ENCODE results near the gene PCLO. TPM values are rescaled to one million over a fixed set of nuclear protein-coding genes. Genes with fewer than 3 reads are reported as not detected.

PCLO gene
- polyA plus RNA-seq, 2 of the 4 experiments (the other 2 are of a cell fraction): 0.41 to 1.1 TPM

DNA sequence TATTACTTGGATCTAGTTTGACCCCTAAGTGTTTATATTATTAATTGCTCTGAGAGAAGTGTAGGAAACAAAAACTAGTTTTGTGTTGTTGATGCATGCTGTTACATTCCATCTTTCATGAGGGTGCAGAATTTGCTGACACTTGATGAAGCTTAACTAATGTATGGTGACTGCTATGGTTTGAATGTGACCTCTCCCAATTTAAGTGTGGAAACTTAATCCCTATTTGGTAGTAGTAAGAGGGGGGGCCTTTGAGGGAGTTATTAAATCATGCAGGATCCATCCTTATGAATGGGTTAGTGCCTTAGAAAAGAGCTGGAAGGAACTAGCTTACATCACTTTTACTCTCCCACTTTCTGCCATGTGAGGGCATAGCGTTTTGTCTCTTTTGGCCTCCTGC is 142.5 kb downstream of the PCLO start (continued):
- TF ChIP-seq, protein P1, sequence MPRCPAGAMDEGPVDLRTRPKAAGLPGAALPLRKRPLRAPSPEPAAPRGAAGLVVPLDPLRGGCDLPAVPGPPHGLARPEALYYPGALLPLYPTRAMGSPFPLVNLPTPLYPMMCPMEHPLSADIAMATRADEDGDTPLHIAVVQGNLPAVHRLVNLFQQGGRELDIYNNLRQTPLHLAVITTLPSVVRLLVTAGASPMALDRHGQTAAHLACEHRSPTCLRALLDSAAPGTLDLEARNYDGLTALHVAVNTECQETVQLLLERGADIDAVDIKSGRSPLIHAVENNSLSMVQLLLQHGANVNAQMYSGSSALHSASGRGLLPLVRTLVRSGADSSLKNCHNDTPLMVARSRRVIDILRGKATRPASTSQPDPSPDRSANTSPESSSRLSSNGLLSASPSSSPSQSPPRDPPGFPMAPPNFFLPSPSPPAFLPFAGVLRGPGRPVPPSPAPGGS (IDR thresholded peaks at IDR 0.05): no peak
- TF ChIP-seq ZNF302 (CRISPR knock-in tag; IDR thresholded peaks at IDR 0.05) (no peak), PHF8 (IDR thresholded peaks at IDR 0.05; ENCODE audit: borderline replicate concordance, low read depth) (no peak), FOXS1 (CRISPR knock-in tag; IDR thresholded peaks at IDR 0.05) (no peak), CBX8 (IDR thresholded peaks at IDR 0.05) (no peak), MYC (IDR thresholded peaks at IDR 0.05; ENCODE audit: borderline replicate concordance, low read length) (no peak), HOXB13 (CRISPR knock-in tag; IDR thresholded peaks at IDR 0.05; ENCODE audit: low read depth) (no peak), JUNB (IDR thresholded peaks at IDR 0.05) (no peak), NFE2L2 (conservative IDR thresholded peaks at IDR 0.05; ENCODE audit: low read length) (no peak), KDM1A (IDR thresholded peaks at IDR 0.05; ENCODE audit: low read depth) (no peak)

DNA sequence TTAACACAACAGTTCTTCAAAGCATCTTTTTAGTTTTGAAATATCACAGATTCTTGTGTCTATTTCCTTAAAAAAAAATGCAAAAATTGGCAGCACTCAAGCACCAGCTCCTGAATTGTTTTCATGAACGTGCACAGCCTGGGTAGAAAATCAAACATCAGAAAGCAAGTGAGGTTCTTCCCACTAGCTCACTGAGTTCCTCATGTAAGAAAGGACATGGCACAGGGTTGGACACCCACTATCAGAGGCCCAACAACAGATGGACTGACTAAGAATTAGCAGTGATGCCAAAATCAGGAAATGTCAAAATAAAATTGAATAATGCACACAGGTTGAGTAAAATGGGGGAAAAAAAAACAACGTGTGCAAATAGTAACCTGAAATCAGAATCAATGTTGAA is 146.8 kb downstream of the PCLO start:
- TF ChIP-seq, protein P2, sequence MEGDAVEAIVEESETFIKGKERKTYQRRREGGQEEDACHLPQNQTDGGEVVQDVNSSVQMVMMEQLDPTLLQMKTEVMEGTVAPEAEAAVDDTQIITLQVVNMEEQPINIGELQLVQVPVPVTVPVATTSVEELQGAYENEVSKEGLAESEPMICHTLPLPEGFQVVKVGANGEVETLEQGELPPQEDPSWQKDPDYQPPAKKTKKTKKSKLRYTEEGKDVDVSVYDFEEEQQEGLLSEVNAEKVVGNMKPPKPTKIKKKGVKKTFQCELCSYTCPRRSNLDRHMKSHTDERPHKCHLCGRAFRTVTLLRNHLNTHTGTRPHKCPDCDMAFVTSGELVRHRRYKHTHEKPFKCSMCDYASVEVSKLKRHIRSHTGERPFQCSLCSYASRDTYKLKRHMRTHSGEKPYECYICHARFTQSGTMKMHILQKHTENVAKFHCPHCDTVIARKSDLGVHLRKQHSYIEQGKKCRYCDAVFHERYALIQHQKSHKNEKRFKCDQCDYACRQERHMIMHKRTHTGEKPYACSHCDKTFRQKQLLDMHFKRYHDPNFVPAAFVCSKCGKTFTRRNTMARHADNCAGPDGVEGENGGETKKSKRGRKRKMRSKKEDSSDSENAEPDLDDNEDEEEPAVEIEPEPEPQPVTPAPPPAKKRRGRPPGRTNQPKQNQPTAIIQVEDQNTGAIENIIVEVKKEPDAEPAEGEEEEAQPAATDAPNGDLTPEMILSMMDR (IDR thresholded peaks at IDR 0.05): no peak
- TF ChIP-seq PHF8 (IDR thresholded peaks at IDR 0.05; ENCODE audit: borderline replicate concordance, low read depth): no peak
- TF ChIP-seq, protein P3, sequence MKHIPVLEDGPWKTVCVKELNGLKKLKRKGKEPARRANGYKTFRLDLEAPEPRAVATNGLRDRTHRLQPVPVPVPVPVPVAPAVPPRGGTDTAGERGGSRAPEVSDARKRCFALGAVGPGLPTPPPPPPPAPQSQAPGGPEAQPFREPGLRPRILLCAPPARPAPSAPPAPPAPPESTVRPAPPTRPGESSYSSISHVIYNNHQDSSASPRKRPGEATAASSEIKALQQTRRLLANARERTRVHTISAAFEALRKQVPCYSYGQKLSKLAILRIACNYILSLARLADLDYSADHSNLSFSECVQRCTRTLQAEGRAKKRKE (CRISPR knock-in tag; IDR thresholded peaks at IDR 0.05; ENCODE audit: low read depth): no peak
- TF ChIP-seq TP53 (CRISPR knock-in tag; IDR thresholded peaks at IDR 0.05): no peak
- no peak for TF ChIP-seq HOXA7 (CRISPR knock-in tag; IDR thresholded peaks at IDR 0.05)
- TF ChIP-seq BHLHE40 (IDR thresholded peaks at IDR 0.05; ENCODE audit: low read depth, low read length): no peak
- TF ChIP-seq MAFK (IDR thresholded peaks at IDR 0.05; ENCODE audit: partially characterized antibody): no peak
- no peak for TF ChIP-seq EHF (CRISPR knock-in tag; IDR thresholded peaks at IDR 0.05)
- no peak for TF ChIP-seq NPAS2 (CRISPR knock-in tag; IDR thresholded peaks at IDR 0.05; ENCODE audit: borderline replicate concordance)
- POLR2A ChIA-PET: no interaction called here
- CTCF ChIA-PET: no interaction called here
- no peaks in the 10 kb centered on the region for H3K4me1 ChIP-seq
- FAIRE-seq: no peak
- no peak overlapping the region for H3K27ac ChIP-seq
- no peak for DNase-seq (ENCODE audit: low read depth in 1 of 2, low spot score in 1 of 2)
- WGBS (ENCODE audit: missing lambda C conversion rate): 23% methylated on average over 2 of the region's 2 CpGs
- ATAC-seq: no peak
- no peak overlapping the region for H3K4me2 ChIP-seq
- no peaks in the 10 kb centered on the region for H3K9me3 ChIP-seq
- H3K4me3 ChIP-seq: no peak overlapping the region

DNA sequence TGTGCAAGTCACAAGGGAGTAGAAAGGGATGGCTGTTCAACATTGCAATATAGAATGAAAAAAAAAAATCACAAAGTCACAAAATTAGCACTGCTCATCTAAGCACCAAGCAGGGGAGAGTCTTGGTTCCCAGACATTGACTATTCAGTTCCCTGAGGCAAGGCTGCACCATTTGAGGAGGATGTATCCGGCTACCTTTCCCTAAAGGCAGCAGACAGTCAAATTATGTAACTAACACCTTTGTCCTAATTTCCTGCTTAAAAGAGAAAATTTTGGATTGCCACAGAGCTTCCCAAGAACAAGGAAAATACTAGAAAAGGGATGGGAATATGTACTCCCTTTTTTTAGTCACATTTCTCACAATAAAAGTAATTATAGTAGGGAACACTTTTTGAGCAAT is 148.1 kb downstream of the PCLO start:
- no peak for DNase-seq (ENCODE audit: low read depth in 1 of 2, low spot score in 1 of 2)
- ChIA-PET POLR2A (no interaction called here), CTCF (no interaction called here)
- no peak for FAIRE-seq
- Histone ChIP-seq H3K4me1 (no peaks in the 10 kb centered on the region), H3K4me3 (no peak overlapping the region), H3K27ac (no peak overlapping the region), H3K4me2 (no peak overlapping the region), H3K9me3 (no peaks in the 10 kb centered on the region)
- WGBS (ENCODE audit: missing lambda C conversion rate): 71% methylated on average over 1 of the region's 1 CpG
- ATAC-seq: no peak
- TF ChIP-seq RARB (CRISPR knock-in tag; IDR thresholded peaks at IDR 0.05): no peak
- TF ChIP-seq ZNF302 (CRISPR knock-in tag; IDR thresholded peaks at IDR 0.05): no peak
- no peak for TF ChIP-seq TFCP2L1 (CRISPR knock-in tag; IDR thresholded peaks at IDR 0.05)
- no peak for TF ChIP-seq RCOR1 (IDR thresholded peaks at IDR 0.05; ENCODE audit: low read depth, low read length)
- TF ChIP-seq, protein P3 (CRISPR knock-in tag; IDR thresholded peaks at IDR 0.05; ENCODE audit: low read depth): no peak
- TF ChIP-seq HEYL (CRISPR knock-in tag; IDR thresholded peaks at IDR 0.05): no peak
- no peak for TF ChIP-seq EHMT2 (IDR thresholded peaks at IDR 0.05; ENCODE audit: low read depth)

All from A549 (cell line).